HG03064 (cell line): ENCODE data around the gene NFATC1.

Experiments
- ATAC-seq: cut with Tn5 transposase; IDR thresholded peaks from one replicate; pipeline ENCODE4 v1.9.1; 2021; ENCODE audit warnings: low read depth; ENCODE audit not compliant: unreplicated experiment

The NFATC1 gene

DNA sequence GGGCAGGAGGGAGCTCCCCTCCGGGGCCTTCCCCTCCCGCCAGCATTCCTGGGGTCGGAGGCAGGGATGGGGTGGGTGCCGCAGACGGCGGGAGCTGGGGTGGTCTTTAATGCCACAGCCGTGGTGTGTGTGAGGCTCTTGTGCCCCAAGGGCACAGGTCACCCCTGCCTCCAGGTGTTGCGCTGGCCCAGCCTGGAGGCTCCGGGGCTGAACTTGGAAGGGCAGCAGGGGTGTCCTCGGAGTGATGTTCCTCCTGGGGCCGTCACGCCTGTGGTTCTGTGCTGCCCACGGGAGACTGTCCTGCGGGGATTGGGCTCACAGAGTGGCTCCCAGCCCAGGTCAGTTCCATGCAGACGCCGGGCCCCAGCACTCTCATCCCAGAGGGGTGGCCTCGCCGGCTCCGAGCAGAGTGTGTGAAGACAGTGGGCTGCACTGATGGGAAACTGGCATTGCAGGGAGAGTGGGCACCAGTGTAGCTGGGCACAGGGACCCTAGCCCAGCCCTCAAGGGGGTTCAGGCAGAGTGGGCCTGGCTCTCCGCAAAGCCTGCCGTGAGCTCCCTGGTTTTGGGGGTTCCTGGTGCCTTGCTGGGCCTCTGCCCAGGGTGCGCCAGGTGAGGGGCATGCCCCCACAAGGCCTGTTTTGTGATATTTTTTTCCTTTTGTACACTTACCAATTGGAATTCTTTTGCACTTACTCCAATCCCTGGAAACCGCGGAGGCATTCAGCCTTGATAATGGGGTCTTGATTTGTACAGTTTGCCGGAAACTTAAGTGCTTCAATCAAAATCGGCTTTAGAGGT lies 56.7 kb downstream of the NFATC1 start:
- ATAC-seq: no peak

DNA sequence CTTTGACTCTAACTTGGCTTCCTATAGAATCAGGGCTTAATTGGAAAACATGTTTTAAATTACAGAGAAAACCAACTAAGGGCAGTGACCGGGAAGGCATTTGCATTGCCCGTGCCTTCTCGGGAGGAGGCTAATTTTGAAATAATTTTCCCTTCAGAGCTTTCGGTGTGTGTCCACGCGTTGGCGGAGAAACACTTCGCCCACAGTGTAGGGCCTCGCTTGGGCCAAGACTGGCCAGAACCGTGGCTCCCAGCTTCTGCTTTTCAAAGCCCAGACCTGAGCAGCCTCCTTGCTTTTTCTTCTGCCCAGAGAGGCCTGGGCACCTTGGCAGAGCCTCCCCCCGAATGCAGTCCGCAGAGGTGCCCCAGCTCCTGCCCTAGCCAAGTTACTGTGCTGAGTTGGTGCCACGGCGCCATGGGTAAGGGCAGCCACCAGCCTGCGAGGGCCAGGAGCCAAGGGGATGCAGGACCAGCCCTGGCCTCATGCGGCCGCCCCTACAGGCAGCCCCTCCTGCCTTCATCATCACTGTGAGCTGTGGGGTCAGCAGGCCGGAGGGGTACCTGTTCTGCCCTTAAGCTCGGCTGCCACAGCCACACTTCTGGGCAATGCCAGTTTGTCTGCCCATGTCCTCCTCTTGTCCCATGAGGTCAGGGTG lies 57.4 kb downstream of the NFATC1 start:
- ATAC-seq: no peak

DNA sequence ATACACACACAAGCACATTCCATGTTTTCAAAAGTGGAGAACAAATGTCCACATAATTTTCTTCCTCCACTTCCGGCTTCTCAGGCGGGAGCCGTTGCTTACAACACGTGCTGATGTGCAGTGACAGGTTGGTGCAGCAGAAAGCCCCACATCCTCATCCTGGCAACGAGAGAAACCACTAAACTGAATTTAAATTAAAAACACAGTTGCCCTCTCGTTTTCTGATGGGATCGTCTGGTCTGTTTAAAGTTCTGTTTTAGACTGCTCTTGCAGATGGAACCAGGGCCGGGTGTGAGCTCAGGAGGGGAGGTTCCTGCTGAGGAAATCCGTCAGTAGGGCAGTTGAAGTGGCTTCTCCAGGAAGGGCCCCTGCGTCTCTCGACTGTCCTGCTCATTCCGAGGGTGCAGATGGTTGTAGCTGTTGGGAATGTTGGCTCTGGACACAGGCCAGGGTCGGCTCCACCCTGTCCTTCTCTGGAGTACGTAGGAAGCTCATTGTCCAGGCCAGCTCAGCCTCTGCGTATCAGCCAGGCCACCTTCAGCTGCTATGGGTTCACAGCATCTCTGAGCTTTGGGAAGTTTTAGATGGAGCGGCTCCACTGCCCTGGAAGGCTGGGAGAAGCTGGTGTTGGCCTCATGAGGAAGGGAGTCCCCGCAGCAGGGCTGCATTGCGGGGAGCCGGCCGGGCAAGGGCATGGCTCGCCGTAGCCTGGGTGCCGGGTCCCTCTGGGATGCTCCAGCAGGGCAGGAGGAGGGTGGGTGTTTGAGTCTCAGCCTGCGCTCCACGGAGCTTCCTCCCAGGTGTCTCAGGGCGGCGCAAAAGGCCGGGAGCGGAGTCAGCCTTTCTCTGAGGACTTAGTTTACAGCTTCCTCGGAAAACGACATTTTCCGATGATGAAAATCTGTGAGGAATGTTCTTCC lies 58.3 kb downstream of the NFATC1 start:
- no peak for ATAC-seq

DNA sequence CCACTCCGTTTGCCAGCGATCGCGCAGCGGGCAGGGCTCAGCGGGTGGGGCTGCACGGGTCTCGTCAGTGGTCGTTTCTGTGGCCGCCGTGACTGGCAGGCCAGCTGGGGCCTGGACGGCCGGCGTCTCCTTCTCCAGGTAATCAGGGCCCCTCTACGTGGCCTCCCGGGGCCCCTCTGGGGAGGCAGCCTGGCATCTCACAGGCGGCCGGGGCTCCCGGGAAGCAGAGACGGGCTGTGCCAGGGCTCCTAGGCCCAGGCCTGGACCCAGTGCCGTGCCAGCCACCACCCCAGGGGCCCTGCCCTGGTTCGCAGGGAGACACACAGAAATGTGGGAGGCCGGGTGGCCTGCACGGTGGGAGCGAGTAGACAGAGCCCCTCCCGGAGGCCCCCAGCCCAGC lies 59.5 kb downstream of the NFATC1 start:
- ATAC-seq: no peak

DNA sequence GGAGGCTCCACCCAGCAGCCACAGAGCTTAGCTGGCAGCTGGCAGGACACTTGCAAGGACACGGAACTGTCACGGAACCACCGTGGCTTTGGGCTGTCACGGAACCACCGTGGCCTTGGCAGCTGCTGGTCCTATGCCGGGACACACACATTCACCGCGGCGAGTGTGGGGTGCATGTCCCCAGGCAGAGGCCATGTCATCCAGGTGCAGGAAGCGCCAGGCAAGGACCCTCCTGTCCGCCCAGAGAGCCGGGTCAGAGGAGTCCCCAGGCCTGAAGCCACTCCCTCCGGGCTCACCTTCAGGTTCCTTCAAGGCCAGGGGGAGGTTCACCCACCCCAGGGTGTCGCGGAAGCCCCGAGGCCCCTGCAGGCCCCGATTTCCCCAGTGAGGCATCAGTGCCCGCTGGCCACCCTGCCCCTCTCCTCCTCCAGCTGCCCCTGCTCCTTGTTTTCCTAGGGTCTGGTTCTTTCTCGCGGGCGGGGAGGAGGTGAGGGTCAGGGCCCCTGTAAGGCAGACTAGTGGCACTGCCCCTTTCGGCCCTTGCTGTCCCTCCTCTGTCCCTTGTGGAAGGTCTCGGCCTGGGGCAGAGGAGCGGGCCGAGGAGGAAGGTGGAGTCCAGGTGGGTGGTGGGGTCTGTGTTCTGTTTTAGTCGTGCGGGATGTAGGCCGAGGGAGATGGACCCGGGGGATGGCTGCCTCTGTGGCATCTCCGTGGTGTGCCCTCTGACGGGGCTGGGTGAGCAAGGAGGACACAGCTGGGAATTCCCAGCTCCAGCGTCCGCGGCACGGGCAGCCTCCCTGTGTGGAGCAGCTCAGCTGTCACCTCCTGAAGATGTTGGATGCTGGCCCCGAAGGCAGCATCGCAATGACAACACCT lies 60.6 kb downstream of the NFATC1 start:
- ATAC-seq: no peak

DNA sequence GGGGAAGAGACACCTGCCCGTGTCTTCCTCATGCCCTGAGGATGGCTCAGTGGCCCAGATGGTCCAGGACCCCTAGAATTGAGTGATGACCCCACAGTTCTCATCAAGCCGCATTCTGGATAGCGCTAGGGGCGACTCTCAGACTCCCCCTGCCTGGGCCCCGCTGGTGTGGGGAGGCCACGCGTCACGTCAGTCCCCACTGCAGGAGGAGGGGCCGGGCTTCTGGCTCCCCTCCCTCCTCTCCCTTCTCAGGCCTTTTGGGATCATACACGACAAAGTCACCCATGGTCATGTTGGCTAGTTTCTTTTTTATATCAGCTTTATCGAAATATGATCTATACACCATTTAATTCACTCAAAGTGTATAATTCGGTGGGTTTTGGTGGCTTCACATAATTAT lies 61.5 kb downstream of the NFATC1 start:
- ATAC-seq: no peak

DNA sequence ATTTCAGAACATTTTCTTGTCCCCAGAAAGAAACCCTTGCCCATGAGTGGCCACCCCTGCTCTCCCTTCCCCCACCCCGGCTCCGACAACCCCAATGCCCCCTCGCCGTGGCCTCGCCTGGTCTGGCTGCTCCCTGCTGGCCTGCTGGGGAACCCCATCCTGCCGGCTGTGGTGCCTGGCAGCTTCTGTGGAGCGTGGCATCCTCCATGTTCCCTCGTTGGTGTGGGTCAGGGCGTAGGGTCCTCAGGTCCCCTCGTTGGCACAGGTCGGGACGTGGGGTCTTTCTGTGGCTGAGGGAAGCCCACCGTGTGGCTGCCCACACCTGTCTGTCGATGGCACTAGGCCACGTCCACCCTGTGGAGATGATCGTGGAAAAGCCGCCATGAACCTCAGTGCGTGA lies 61.9 kb downstream of the NFATC1 start:
- ATAC-seq: no peak

DNA sequence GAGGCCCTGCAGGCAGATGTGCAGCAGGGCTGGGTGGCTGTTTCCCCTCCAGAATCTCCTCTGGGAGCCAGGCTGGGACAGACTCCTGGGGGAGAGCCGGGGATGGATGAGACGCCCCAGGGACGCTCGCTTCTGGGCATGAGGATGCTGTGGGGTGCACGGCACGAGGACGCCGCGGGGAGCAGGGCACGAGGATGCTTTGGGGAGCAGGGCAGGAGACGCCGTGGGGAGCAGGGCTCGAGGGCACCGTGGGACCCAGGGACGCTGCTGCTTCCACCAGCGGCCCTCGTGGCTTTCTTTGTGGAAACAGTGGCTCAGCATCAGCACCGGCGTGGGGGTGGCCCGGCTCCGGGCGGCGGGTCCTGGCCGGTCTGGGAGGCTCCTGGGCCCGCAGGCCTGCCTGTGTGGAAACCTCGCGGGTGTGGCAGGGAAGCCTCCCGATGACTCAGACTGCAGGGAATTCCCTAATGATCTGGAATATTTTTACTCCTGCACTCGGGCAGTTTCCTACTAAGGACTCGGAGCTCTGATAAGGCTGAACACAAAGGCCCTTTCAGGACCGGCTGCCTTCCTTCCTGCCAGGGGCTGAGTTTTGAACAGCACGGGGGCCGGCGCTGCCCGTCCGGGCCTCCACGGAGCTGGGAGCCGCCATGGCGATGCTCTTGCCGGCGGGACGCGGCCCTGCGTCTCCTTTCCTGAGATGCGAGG lies 62.6 kb downstream of the NFATC1 start:
- ATAC-seq: no peak

DNA sequence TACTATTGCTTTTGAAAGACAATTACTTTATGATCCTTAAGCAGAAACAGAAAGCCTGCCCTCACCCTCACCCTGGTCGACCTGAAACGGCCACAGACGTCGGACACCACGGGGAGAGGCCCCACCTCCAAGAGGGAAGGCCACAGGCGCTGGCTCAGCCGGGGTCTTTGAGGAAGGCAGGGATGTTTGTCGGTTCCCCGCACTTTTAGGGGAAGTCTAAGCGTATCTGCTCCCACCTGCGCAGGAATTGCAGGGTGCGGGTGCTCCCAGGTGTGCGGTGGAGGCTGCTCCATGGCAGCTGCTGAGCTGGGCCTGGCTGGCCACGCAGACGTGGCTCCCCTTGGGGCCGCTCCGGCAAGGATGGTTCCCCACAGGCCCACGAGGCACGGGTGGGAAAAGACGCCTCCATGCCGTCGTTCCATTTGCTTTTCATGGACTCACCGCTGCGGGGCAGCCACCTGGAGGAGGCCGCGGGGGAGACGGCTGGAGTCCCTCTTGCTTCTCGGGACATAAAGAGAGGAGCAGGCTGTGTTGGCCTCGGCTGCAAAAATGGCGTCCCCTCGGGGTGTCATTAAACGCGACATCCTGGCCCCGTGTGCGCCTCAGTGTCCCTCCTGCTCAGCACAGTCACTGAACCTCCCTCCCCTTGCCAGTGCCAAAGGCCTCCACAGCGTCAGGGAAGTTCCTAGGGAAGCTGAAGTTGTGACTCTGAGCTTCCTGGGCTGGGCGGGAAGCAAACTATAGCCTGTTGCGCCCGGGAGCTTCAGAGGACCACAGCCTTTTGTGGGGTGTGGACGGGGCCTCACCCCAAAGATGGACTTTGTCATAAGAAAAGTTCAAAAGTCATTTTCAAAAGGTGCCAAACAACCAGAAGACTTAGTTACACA lies 63.4 kb downstream of the NFATC1 start:
- no peak for ATAC-seq

DNA sequence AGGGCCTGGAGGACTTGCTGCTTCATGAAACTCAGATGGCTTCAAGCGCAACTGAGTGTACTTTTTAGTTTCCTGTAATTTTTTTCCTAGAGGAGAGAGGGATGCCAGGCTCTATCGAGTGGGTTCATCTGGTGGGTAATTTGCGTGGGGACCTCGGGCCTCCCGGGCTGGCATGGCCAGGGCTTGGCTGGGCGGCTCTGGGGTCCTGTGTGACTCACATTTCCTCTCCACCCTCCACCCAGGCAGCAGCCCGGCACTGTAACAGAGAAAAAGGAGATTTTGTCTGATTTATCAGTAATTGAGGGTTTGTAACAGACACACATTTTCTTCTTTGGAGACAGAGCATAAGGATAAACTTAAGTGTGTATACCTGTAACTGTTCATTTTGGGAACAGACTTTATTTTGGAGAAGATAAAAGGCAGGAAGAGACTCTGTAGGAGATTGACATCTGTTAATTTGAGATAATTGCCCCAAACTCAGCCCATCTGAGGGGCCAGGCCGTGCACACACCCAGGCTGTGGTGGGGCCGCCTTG lies 64.3 kb downstream of the NFATC1 start:
- ATAC-seq: no peak

DNA sequence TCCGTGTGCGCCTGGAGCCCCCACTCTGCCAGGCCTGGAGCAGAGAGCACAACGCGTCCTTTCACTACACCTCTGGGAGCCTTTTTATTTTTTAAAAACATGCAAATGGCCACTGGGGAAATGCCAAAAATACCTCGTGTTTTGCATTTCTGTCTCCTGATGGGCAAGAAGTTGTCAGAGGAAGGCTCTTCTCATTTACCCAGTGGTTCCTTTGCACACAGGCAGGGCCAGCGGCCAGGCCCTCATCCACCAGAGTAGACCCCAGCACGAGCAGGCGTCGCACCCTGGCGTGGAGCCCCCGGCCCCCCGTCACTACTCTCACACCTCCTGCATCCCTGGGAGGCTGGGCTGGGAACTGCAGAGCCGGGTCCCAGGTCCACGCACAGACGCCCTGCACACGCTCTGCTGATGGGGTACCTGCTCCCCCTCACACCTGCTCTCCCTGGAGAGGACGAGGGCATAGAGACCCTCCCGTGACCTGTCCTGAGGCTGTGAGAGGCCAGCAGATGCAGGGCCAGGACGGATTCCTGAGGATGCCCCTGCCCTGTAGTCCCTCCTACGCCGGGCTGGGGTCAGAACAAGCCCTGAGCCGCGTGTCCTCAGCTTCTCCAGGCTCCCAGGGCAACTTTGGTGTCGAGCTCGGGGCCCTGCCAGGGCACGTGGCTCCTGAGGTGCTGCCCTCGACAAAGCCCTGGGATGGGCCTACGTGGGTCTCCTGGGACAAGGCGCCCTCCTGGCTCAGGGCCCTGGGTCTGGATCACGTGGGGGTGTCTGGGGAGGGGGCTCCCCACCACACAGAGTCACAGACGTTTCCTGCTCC lies 65.0 kb downstream of the NFATC1 start:
- peak; percentile 71 for ATAC-seq

DNA sequence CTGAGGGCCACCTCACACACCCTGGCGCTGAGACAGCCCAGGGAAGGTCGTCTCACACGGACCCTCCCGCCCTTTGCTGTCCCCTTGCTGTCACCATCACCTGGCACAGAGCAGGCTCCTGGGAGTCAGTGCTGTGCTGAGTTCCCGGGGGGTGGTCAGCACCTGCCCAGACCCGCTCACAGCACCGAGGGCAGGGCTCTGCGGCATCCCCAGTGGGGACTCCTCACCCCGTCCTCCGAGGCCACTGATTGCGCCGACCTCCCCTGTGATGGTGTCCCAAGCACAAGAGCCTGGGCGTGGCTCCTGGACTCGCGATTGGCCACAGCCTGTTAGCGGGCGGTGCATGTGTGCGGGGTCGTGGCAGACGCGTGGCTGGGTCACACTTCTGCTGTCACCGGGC lies 65.9 kb downstream of the NFATC1 start:
- ATAC-seq: no peak

DNA sequence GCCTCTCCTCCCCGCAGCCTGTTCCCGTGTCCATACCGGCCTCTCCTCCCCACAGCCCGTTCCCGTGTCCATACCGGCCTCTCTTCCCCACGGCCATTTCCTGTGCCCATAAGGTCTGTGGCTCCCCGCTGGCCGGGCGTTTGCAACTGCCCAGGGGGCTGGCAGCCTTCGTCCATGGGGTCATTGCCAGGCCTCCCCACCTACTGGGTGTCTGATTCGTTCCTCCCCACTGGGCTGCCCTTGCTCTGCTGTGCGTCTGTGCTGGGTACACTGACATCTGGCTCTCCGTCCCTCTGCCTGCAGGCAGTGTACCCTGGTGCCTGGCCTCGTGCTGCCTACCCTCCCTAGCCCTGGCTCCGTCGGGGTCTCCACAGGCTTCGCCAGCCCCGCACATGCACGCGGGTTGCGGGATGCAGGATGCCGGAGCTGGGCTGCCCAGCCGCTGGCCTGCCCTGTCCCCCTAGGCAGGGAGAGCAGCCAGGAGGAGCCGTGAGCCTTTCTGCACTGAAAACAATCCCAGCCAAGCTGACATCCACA lies 67.8 kb downstream of the NFATC1 start:
- no peak for ATAC-seq

DNA sequence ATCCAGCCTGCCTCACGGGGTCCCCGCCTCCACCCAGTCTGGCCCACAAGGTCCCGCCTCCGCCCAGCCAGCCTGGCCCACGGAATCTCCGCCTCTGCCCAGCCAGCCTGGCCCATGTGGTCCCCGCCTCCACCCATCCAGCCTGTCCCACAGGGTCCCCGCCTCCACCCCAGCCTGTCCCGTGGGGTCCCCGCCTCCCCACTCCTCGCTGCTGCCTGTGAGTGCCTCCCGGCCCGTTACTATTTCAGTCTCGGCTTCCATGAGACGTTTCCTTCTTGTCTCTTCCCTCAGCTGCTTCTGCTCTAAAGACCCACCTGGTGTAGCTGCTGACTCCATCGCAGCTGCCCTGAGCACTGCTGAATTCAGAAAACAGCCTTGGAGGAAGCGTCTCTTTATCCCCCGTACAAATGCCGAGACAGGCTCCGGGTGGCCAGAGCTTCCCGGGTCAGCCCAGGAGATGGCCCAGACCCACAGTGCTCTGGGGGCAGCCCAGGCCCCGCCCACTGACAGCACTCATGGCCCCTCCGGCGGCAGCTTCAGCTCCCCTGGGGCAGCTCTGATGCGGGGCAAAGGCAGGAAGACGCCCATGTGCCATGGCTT lies 69.8 kb downstream of the NFATC1 start:
- ATAC-seq: peak; percentile 86

DNA sequence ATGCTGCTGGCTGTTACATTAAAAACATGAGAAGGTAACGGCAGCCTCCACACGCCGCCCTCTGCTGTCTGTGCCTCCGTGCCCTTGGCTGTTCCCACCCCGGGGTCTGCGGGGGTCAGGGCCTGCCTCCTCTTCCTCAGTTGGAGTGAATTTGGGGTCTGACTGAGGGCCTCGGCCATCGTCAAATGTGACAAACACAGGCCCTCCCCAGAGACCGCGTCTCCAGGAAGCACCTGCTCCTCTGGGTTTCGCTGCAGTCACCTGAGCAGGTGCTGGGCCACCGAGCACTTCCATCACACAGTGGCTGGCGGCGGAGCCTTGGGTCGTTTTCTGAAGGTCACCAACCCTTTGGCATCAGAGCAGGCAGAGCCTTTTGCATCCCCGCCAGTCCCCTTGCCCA lies 70.9 kb downstream of the NFATC1 start:
- ATAC-seq: no peak

DNA sequence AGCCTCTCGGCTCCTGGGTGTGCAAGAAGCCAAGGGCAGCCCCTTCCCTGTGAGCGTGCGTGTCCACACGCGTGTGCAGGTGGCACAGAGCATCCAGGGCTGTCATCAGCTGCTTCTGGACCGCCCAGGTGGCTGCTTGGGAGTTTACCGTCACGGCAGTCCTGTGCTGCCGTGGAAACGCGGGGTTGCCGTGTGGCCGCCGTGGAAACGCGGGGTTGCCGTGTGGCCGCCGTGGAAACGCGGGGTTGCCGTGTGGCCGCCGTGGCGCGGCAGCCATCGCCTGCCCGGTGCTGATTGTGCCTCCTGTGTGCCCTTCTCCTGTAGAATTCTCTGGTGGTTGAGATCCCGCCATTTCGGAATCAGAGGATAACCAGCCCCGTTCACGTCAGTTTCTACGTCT lies 71.4 kb downstream of the NFATC1 start:
- ATAC-seq: no peak
